ENCODE data around the gene KCNA2.

KCNA2 gene

DNA sequence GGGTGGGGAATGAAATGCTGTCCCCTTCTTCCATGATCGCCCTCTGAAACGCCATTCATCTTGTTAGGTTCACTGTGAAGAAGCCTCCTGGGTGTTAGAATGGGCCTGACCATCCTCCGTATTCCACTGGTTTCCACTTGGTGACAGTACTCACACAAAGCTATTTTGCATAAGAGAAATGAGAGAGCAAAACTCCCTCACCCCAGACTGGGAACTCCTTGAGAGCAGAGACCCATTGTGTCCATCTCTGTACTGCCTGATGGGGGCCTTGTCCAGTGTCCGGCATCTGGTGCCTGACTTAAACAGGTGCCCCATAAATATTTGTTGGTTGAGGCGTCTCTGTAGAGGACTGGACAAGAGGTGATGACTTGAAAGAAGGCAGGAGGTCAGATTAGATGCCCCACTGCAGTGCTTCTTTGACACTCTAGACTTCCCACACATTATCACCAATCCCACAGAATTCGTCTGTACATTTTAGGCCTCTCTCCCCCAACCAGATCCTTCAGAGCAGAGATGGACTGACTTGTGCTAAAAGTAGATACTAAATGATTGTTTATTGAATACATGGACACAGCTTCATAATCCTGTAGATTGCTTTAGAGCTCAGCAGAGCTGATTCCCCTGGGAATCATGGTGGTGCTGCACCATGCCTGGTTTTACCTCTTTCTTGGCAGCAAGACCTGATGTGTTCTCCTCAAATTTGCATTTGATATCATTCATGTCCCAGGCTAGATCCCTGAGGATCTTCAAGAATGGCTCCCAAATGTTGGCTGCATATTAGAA is 22.4 kb upstream of the KCNA2 start:
- no peak for DNase-seq

DNA sequence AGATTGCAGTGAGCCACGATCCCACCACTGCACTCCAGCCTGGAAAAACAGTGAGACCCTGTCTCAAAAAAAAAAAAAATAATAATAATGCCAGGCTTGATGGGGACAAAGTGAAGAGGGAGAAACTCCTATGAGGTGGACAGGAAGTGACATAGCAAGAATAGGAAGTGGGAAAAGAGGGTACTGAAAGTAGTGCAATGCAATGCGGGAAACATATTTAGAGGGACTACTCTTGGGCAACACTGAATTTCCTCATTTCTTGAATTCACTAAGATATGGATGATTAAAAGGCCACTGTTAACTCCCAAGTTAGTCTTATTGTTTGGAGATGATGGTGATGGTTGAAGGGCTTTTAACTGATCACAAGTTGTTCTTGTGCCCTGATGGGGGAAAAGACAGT is 21.6 kb upstream of the KCNA2 start:
- no peak for DNase-seq

DNA sequence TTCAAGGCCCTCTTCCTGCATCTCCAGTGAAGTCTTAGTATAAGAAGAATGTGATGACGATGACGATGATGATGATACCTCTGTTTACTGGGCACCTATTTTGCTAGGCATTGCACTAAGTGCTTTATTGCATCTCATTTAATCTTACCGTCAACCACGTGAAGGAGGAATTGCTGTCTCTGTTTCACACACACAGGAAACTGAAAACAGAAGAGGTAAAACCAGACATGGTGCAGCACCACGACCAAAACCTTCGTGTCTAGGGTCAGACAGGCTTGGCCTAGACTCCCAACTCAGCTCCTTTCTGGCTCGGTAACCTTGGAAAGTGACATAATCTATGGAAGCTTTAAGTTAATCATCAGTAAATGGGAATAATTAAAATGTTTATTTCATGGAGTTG is 20.7 kb upstream of the KCNA2 start:
- DNase-seq: no peak

DNA sequence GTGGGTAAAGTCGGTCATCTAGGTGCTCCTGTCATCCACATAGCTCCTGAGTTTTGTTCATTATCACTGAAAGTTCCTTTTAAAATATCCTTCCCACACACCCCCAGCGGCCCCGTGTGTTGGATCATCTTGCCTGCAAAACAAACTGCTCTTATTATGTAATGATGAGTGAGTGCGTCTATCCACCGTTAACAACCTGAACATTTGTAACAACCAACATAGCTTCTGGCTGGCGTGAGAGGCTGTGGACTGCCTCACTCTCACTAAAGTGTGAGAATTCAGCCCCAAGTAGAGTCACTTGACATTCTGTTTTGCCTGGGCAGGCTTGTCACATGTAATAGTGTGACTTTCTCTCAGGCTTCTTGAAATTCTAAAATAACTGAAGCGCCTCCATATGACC is 14.5 kb upstream of the KCNA2 start:
- DNase-seq: no peak

DNA sequence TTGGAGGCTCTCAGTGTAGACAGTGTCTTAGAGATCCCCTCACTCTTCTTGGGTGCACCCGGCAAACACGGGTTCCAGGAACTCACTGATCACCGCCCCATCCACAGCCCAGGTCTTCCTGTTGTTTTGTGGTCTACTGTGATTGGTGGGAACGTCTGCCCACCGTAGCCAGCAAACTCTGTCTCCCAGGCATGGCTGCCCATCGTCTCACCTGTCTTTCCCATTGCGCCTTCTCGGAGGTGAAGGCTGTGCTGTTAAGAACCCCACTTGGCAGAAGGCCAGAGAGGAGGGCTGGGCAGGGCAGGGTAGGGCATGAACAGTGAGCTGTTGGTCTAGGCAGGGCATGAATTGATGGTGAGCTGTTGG is 14.1 kb upstream of the KCNA2 start:
- DNase-seq: no peak

DNA sequence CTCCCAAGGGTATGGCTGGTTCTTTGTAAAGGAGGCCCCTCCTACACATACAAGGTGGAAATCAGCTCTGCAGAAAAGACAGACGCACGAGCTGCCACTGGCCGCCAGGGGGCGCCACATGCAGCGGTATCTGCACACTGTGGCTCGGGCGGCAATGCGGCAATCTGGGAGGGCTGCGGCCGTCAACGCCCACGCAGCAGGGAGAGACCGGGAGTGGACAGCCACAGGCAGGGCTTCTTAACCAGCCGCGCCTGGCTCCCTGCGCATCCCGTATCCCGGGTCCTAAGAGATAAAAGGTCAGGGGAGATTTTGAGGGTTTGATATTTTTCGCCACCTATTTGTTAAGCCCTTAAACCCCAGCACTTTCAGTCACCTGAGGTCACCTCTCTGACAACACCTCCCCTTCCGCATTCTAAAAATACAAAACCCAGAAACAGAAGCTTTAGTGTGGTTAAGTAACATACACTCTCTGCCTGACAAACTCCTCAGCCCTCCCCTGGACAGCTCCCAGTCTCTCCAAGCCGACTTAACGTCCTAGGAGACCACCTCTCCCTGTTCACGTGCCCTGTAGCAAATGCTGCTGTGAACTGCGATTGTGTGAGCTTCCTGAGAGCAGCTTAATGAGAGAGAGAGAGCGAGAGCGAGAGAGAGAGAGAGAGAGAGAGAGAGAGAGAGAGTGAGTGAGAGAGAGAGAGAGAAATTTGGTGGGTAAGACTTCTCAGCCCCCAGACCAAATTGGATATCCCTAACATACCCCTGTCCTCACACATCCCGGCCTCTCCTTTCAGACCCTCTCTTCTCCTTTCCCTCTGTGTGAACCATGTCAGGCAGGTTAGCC is 13.5 kb upstream of the KCNA2 start:
- DNase-seq: peak; percentile 91

DNA sequence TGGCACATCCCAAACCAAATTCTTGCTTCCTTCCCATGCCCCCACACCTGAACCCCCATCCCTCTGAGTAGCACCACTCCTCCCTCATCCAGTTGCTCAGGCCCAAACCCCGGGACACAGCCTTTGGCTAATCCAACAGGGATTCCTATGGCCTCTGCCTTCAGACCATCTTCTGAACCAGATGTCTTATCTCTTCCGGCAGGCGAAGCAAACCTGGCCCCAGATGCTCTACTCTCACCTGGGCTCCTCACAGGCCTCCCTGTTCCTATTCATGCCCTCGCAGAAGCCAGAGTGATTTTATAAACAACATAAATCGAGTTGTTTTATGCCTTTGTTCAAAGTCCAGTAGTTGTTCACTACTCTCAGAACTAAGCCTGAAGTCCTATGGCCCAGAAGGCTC is 12.5 kb upstream of the KCNA2 start:
- no peak for DNase-seq

DNA sequence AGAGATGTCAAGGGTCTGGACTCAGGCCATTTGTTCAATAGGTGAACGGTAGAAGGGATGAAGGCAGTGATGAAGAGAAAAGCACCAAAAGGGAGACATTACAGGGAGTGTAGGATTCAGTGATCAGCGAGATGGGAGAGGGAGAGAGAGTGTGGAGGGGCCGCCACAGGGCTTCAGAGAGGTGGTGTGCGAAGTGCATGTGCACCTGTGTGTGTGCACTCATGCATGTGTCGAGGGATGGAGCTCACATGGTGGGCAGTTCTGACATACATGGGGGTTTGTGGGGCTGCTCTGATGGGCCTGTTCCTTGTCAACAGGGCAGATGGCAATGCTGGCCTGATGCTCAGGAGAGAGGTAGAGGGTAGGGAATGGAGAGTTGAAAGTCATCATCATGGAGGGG is 11.4 kb upstream of the KCNA2 start:
- DNase-seq: no peak

DNA sequence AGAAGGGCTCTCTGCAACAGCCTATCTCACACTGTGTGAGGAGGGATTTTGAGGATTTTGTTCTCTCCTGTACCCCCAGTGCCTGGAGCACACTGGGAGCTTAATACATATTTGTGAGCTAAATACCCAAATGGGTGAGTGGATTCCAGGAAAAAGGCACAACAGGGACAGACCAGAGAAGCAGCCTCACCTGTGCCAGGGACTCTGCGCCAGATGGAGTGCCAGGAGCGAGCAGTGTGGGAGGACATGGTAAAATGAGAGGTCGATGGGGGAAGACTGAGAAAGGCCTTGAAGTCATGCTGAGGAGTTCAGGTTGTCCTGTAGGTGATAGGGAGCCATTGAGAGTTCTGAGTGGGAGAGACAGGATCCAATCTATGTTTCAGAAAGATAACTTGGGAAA is 11.0 kb upstream of the KCNA2 start:
- no peak for DNase-seq

DNA sequence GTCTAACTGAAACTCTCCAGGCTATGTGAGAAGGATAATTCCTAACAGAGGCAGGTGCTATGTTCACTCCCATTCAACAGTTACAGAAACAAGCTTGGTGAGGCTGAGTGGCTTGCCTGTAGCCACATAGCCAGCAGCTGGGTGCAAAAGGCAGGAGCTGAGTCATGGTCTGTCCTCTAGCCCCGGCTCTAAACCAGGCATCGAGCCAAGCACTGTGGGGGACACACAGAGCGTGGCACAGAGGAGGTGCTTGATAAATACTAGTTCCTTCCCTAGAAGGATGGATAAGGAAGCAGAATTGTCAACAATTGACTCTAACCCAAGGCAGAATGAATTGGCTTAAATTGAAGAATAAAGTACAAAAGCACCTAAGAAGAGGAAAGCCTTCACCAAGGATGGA is 10.4 kb upstream of the KCNA2 start:
- DNase-seq: peak; percentile 76

DNA sequence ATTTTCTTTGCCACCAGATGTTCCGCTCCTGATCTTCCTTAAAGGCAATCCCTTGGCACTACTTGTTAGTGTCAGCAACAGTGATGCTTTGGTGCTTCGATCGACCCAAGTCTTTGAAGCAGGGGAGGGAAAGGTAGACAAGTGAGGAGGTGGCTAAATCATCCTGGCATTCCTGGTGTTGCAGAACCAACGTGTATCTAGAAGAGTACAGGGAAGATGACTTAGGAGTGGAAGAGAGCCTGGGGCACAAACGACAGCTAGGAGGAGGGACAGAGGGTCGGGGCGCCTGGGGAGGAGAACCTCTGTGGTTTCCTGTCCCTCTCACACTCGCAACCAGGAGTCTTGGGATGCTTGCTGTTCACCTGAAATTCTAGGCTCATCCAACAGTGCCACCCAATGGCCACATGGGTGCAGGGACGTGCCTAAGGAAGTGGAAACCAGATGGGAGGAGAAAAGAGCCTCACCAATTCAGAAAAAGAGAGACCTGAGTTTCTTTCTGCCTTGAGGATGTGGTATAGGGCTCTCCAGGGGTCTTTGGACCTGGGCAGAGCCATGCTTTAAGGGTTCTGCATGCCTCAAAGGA is 9.5 kb upstream of the KCNA2 start:
- peak; percentile 74 for DNase-seq

DNA sequence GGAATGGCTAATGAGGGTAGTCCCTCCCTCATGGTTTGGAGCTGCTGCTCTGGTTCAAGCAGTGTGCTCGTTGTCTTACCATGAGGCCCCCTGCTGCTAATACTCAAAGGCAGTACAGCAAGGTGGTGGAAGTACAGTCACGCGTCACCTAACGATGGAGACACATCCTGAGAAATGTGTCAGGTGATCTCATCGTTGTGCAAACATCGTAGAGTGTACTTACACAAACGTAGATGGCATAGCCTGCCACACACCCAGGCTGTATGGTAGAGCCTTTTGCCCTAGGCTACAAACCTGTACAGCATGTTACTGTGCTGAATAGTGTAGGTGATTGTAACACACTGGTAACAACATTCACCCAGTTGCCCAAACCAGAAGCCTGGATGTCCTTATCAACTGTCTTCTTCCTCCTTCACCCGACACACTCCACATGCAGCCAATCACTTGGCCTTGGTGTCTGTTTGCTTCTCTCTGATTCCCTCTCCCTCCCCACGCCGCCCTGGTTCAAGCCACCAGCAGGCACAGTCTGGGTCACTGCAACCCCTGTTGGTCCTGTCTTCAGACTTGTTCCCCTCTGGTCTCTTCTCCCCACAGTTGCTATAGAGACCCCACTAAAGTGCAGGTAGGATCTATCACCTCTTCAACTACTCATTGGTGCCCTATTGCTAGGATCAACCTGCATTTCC is 6.0 kb upstream of the KCNA2 start:
- no peak for DNase-seq

DNA sequence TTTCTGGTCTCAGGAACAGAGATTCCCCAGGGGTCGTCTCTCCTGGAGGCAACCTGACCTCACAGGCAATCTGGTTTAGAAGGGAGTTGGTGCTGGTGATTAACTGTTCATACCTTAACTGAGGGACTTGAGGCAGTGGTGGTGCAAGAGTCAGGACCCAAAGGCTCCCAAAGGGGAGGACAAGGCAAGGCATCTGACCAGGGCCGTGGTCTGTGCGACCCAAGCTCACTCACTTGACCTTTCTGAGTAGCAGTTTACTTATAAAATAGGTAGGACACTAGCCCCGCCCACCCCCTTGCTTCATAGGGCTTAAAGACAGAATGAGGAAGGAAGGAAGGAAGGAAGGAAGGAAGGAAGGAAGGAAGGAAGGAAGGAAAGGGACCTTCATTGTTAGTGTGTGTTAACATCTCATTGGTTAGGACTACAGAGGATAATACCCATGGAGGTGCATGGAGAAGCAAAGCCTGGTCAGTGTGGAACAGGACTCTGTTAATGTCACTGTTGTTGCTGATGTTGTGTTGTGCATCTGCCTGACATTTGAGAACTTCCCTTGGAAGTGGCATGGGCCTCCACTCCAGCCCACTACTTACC is 4.6 kb upstream of the KCNA2 start:
- DNase-seq: no peak

DNA sequence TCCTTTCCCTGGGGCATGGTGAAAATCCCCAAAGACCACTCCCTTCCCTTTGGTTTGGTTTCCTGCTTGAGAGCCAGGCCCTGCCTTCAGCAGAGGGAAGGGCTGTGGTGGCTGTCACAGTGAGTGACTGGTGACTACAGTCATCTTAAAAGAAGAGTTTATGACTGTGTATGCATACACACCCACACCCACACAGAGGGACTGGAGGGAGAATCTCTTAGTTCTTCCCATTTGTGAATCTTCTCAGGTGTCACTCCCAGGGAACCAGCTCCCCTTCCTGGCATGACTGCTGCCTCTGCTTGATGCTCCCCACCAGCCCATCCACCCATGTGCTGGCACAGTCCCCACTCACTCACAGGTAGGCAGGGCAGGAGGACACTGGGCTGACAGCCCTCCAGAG is 3.9 kb upstream of the KCNA2 start:
- no peak for DNase-seq

DNA sequence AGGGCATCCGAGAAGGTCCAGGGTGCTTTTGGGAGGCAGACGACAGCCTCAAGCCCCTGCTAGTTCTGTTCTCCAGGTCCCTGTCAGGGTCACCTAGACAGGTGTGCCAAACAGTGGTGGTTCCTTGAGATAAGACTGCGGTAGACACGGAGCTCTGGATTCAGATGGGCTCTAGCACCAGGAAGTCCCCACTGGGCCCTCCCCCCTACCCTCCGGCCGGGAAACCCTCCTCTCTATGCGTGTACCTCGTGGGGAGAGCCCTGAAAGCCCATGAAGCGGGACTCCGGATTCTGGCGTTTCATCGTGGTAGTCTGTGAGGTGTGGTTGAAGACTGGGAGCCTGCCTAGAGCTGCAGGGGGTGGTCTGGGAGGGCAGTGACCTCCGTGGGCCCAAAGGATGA is 2.1 kb upstream of the KCNA2 start:
- no peak for DNase-seq

DNA sequence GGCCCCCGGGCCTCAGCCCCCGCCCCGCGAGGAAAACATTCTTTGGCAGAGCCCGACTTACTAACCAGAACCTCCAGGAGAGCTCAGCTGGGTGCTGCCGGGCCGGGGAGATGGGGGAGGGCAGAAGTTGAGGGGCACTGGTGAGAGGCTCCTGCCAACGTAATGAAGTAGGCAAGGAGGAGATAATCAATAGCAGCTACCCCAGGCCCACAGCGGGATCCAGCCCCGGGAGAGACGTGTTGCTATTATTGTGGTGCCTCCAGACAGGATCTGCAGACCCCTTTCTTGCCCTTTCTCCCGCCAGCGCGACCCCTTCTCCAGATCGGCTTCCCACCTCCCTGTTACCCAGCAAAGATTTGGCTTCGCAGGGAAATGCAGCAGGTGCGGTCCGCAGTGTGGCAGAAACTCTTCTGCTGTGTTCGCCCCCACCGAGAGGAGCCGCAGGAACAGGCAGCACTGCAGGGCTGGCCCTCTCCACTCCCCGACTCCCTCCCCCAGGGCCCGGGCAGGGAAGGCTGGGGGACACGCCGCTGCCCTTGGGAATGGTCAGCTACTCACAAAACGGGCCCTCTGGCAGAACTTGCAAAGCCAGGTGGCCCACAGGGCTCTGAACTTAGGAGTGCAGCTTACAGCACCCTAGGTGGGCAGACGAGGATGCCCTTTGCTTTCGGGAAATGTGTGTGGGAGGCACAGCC is 1.5 kb upstream of the KCNA2 start:
- no peak for DNase-seq

DNA sequence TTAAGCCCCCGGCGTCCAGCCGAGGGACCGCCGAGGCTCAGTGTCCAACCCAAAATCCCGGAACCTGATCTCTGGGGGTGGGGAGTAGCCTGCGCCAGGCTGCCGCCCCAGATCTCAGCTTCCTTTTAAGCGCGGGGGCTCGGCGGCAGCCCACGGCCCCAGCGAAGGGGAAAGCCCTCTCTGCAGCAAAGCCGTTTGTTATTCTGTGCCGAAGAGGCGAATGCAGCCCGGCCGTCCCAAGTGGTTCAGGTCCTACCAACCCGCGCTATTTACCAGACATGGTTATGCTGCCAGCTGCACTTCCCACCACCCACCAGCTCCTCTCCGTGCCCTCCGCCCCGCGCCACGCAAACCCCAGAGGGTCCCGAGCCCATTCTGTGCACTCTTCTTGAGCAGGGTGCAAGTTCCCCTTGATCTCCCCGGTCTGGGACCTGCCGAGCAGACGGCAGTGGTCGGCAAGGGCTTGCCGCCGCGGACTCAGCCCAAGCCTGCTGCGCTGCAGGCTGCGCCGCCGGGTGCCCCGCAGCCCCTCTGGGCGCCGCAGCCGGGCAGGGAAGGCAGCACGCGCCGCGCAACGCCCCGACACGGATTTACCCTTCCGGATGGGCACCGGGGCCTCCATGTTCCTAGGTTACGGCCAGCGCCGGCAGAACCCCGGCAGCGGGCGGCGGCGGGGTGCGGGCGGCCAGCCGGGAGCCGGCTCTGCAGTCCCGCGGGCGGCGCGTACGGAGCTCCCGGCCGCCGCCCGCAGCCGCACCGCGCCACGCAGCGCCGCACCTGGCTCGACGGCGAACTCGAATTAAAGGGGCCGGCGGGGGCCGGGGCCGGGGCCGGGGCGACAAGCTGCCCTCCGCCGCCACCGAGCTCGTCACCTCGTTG is 738 bp upstream of the KCNA2 start:
- DNase-seq: no peak

DNA sequence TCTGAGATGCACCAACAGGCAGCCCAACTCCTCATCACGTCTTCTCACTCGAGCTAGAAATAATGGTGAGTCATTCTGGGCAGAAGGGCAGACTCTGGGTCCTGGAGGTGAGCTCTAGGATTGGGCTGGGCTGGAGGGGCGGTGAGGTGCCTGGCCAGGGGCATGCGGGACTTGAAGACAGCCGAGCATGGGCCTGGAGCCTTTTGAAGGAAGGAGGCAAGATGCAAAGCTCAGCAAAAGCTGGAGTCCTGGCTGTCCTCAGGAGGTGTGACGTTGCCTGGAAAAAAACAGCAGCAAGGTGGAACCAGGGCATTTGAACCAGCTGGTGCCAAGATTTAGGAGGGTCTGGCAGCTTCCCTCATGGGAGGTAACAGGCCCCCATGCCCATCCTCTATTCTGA is 712 bp downstream of the KCNA2 start:
- no peak for DNase-seq

DNA sequence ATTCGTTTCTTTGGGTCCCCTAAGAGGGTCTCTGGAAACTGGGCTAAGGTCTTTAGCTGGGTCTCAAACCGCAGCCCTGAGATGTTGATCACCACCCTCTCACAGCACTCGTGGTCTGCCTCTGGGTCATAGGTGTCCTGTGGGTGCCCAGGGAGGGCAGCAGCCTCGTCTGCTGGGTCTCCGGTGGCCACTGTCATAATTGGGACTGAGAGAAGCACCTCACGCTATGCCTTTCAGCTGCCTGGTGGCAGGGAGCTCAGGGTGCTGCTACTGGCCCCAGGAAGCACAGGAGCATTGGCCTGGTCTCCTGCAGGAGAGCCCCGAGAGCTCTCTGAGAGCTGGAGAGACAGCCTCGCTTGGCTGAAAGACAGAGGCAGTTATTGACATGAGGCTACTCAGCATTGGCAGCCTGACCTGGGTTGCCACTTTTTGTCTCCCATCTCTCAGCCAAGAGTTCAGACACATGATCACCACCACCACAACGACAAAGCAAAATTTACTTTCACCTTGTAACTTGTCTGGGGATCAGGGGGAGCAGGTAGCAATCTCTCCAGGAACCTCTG is 1.5 kb downstream of the KCNA2 start:
- DNase-seq: no peak

DNA sequence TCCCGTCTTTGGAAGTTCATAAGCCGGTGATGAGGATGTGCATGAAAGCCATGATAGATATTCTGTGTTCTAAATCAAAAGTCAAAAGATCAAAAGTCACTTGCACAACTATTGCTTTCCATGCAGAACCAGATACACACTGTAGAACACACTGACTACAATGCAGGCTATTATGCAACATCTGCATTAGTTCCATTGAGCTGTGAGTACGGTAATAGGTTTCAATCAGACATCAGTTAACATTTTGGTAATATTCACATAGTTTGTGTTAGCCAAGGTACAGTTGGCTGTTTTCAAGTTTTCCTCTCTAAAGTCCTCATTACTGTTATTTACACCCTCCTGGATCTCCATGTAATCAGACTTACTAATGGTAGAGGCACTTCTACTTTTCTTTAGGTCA is 3.1 kb downstream of the KCNA2 start:
- DNase-seq: no peak

DNA sequence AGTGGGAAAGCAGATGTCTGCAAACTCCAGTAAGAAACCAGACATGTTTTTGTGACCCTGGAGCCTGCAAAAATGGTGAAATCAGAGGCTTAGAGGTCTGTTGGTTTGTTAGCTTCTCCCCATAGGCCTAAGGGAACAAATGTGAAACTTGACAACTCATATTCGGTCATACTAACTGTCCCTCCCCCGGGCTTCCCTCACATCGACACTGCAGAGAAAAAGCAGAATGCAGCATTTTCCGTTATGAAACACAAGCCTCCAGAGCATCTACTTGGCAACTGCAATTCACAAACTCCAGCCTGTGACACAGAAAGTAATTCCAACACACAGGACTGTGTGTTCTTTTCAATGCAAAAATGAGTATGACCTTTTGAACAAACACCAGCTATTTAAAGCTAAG is 3.7 kb downstream of the KCNA2 start:
- DNase-seq: no peak
